Endometrium (tissue), 2 donors: ENCODE results near the gene IDH2.
"Not testable (repeated sequence)": the region's sequence is repeated elsewhere in the genome, so short reads cannot be mapped to it uniquely, and the experiment has no call there.

Experiments
- FAIRE-seq: peaks from 2 replicates; lab custom pipeline; 2012; peaks lifted over from hg19 to GRCh38; lab: Jason Lieb, UNC
- donor health status: control.
- donor health status: control.

The IDH2 gene

DNA sequence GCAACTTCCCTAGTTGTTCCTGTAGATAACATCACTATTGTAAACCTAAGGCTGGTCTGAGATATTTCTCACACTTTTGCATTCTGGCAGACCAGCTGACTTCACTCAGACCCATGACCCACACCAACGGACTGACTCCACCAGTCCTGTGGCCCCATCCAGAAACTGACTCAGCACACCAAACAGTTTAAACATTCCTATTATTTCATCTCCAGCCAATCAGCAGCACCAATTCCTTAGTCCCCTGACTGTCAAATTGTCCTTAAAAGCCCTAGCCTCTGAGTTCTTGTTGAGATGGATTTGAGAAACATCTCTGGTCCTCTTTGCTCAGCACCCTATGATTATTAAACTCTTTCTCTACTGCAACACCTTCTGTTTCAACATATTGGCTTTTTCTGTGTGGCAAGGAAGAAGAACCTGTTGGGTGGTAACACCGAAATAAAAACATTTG is 12.2 kb upstream of the IDH2 start:
- no peak for FAIRE-seq

- no peak for FAIRE-seq
Measured at GRCh38 chr15:90113166-90113565, 10.9 kb upstream of the IDH2 start.

- not testable (repeated sequence) for FAIRE-seq
Measured at GRCh38 chr15:90109163-90109751, 7.0 kb upstream of the IDH2 start.

DNA sequence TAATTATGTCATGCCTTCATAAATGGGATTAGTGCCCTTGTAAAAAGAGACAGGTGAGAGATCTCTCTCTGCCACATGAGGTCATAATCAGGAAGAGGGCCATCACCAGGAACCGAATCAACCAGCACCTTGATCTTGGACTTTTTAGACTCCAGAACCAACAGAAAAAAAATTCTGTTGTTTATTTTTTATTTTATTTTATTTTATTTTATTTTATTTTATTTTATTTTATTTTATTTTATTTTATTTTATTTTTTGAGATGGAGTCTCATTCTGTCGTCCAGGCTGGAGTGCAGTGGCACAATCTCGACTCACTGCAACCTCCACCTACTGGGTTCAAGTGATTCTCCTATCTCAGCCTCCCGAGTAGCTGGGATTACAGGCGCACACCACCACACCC is 5.8 kb upstream of the IDH2 start:
- not testable (repeated sequence) for FAIRE-seq

GRCh38 chr15:90106522-90107117 is 4.4 kb upstream of the IDH2 start:
- FAIRE-seq: no peak

DNA sequence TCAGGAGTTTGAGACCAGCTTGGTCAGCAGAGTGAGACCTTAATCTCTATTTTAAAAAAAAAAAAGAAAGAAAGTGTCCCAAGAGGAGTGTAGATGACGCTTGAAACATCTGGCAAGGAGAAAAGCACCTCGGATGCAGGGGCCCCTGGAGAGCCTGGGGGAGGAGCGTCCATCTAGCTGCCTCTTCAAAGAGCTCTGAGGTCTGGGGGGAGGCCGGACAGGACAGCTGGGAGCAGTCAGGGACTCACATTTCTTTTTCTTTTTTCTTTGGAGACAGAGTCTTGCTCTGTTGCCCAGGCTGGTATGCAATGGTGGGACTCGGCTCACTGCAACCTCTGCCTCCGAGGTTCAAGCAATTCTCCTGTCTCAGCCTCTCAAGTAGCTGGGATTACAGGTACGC is 3.3 kb upstream of the IDH2 start:
- FAIRE-seq: no peak

- no peak for FAIRE-seq
Measured at GRCh38 chr15:90104551-90104950, 2.3 kb upstream of the IDH2 start.

DNA sequence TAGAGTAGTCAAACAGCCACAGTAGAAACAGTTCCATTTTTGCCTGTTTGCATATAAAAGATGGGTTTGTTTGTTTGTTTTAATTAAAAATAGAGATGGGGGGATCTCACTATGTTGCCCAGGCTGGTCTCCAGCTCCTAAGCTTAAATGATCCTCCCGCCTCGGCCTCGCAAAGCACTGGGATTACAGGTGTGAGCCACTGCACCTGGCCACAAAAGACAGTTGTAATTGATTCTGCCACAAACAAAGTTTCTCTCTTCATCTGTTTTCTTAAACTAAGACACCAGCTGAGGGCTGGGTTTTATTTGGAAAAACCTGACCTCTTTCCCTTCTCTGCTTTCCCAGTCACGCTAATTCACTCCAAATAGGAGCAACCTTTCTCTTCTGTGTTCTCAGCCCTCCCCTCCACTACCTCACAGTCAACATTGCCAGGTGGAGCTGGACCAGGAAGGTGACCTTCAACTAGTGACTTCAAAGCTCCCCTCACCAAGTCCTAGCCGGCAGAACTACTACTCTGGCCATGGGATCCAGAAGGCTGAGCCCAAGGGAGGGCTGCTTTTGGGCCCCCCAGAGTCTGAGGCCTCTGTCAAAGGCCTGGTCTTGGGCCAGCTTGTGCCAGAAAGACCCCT is 1.5 kb upstream of the IDH2 start:
- no peak for FAIRE-seq

DNA sequence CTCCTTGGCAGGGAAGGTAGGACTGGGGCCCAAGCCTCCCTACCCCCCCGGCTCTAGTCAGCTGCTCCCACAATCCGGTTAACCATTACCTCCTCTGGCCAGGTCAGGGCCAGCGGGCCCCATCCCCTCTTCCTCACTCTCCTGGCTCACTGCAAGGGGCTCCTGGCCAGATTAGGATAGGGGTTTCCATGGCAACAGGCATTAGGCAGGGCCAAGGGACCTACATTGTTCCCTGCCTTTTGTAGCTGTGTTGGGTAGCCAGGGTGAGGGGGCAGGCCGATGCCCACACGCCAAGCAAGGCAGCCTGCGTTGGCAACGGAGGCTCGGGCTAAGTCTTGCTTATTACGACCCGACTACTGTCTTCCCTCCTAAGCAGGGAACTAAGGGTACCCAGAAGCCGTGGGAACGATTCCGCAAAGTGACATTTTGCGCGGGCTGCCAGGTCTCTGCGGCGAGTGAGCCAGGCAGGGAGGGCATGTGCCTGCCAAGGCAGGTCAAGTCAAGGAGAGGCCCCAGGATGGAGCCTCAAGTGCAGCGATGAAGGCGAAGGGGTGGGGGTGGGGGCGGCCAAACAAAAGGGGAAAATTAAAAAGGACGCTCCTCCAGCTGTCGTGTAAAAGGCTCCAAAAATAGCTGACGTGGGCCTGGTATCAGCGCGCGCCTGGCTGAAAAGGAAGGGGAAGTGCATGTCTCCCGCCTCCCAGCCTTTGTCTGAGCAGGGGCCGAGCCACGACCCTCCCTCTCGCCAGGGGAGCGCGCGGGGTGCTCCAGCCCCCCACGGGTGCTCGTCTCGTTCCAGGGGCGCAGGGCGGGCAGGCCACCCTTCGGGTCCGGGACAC is 919 bp downstream of the IDH2 start:
- no peak for FAIRE-seq

GRCh38 chr15:90099868-90100831 is 2.1 kb downstream of the IDH2 start:
- no peak for FAIRE-seq

DNA sequence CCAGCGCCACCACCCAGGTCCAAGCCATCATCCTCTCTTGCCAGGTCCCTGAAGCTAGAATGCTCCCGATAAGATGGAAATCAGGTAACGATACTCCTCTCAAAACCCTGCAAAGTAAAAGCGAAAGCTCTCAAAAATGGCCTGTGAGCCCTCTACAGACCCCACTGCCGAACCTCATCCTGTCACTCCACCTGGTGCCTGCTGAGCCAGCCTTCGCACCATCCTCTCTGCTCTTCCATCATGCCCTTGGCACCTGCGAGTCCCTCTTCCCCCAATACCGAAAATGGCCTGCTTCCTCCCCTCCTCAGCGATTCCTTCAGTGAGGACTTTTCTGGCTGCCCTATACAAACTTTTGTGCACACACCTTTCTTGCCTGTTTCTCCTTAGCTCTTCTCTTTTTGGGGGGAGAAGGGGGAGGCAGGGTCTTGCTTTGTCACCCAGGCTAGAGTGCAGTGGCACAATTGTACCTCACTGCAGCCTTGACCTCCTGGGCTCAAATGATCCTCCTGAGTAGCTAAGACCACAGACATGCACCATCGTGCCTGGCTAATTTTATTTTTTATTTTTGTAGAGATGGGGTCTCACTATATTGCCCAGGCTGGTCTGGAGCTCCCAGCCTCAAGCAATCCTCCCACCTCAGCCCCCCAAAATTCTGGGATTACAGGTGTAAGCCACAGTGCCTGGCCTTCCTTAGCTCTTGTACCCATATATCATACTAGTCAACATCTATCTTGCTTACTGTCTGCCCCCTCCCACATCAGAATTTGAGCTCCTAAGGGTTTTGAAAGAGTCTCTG is 3.0 kb downstream of the IDH2 start:
- no peak for FAIRE-seq

DNA sequence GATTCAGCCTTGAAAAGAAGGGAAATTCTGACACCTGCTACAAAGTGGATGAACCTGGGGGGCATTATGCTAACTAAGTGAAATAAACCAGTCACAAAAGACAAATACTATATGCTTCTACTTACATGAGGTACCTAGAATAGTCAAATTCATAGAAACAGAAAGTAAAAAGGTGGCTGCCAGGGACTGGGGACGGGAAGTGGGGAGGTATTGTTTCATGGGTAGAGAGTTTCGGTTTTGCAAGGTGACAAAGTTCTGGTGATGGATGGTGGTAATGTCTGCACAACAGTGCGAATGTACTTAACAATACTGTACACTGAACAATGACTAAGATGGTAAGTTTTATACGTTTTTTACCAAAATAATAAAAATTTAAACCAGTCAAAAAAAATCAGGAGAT is 4.8 kb downstream of the IDH2 start:
- no peak for FAIRE-seq

GRCh38 chr15:90095521-90095959 is 6.7 kb downstream of the IDH2 start:
- no peak for FAIRE-seq

- no peak for FAIRE-seq
Measured at GRCh38 chr15:90091156-90091931, 10.9 kb downstream of the IDH2 start.

- no peak for FAIRE-seq
Measured at GRCh38 chr15:90090226-90090848, 11.9 kb downstream of the IDH2 start.

DNA sequence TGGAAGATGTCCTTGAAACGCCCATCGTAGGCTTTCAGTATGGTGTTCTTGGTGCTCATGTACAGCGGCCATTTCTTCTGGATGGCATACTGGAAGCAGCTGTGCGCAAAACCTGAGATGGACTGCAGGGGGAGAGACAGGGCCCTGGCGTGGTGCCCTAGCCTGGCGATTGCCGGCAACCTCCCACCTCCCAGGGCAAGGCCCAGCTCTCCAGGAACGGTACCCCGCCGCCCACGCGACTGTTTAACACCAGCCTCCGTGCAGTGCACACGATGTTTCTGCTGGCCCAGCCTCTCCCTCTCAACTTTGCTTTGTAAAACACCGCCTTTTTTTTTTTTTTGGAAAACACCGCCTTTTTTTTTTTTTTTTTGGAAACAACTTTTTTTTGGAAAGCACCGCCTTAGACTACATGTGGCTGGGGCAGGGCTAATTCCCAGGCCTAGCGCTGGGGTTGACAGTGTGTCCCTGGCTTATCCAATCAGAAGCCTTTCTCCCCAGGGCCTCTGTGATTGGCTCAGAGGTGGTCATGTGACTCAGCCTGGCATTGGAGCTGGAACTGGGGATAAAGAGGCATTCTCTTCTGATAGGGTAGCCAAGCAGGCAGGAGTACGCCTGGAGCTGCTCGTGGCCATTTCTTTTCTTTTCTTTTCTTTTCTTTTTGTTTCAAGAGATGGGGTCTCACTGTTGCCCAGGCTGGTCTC is 14.7 kb downstream of the IDH2 start:
- FAIRE-seq: no peak

GRCh38 chr15:90086868-90087268 is 15.4 kb downstream of the IDH2 start:
- no peak for FAIRE-seq

GRCh38 chr15:90085565-90085964 is 16.7 kb downstream of the IDH2 start:
- FAIRE-seq: no peak

DNA sequence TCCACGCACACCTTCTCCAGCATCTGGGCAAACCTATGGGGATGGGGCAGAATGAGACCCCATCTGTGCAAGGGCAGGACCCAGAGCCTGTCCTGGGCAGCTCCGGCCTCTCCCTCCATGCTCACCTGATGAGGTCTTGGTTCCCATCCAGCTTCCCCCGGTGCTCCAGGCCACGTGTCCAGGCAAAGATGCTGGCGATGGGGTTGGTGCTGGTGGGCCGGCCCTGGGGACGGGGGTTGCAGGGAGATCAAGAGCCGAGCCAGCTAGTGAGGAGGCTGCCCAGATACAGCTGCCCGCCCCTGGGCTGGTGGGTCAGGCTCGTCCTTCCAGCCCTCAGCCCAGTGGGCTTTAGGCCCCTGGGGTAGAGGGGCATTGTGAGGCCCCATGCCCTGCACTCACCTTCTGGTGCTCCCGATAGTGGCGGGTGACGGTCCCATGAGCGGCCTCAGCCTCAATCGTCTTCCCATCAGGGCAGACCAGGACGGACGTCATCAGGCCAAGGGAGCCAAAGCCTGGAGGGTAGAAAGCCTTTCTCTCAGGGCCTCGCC is 17.3 kb downstream of the IDH2 start:
- FAIRE-seq: no peak
